Brain microvascular endothelial cell (primary cell): ENCODE measurements around the gene PPP1R27.

ENCODE experiments used
- DNase-seq: peaks from one replicate; pipeline ENCODE4 v3.0.0-alpha.2; 2020
- H3K27ac ChIP-seq: fragments of 250-450 bp; sonication (Bioruptor Pico); 2 replicates; pipeline ENCODE4 v1.5.1; 2020; ENCODE audit warnings: mild to moderate bottlenecking, moderate library complexity
- H3K27me3 ChIP-seq: fragments of 250-450 bp; sonication (Bioruptor Pico); replicated peaks from 2 replicates; pipeline ENCODE4 v1.5.1; 2020; ENCODE audit warnings: mild to moderate bottlenecking
- H3K36me3 ChIP-seq: fragments of 250-450 bp; sonication (Bioruptor Pico); replicated peaks from 2 replicates; pipeline ENCODE4 v1.5.1; 2020; ENCODE audit warnings: mild to moderate bottlenecking
- H3K4me3 ChIP-seq: 2 replicates; pipeline ENCODE4 v1.5.1; 2011; ENCODE audit warnings: low read depth, mild to moderate bottlenecking, control low read depth, low read length, moderate library complexity
- CTCF ChIP-seq: IDR thresholded peaks from 2 replicates; pipeline ENCODE4 v1.5.1; 2011; ENCODE audit warnings: low read depth, mild to moderate bottlenecking, moderate library complexity, low read length, control low read depth, inconsistent platforms; ENCODE audit errors: missing control alignments
- in situ Hi-C: cut with HindIII; loops from 2 replicates; pipeline ENCODE4 v1.10.0; 2017; ENCODE audit warnings: low sequenced_read_pairs, low pct_ligation_motif_present

Gene PPP1R27

GRCh38 chr17:81849457-81849856, 14.6 kb upstream of the PPP1R27 start:
- no peaks in the 10 kb centered on the region for H3K27me3 ChIP-seq
- H3K36me3 ChIP-seq, result peaks cover 85% of the 10 kb centered on the region
- in situ Hi-C loops, result no loop called here
- H3K4me3 ChIP-seq, result no peak overlapping the region
- no peak overlapping the region for H3K27ac ChIP-seq
- TF ChIP-seq CTCF, result no peak
- DNase-seq, result no peak

- Histone ChIP-seq H3K27ac (no peak overlapping the region), H3K36me3 (peaks cover 87% of the 10 kb centered on the region), H3K4me3 (no peak overlapping the region), H3K27me3 (no peaks in the 10 kb centered on the region)
- in situ Hi-C loops, result no loop called here
- no peak for TF ChIP-seq CTCF
- no peak for DNase-seq
Observed at GRCh38 chr17:81846743-81847689, 12.2 kb upstream of the PPP1R27 start.

- peaks cover 80% of the 10 kb centered on the region for H3K36me3 ChIP-seq
- TF ChIP-seq CTCF, result no peak
- in situ Hi-C loops, result no loop called here
- H3K27me3 ChIP-seq, result no peaks in the 10 kb centered on the region
- no peak overlapping the region for H3K27ac ChIP-seq
- no peak overlapping the region for H3K4me3 ChIP-seq
- DNase-seq, result no peak
Observed at GRCh38 chr17:81845881-81846742, 11.3 kb upstream of the PPP1R27 start.

- no peak for DNase-seq
- H3K27me3 ChIP-seq, result no peaks in the 10 kb centered on the region
- TF ChIP-seq CTCF, result no peak
- peaks cover 76% of the 10 kb centered on the region for H3K36me3 ChIP-seq
- in situ Hi-C loops, result no loop called here
- no peak overlapping the region for H3K4me3 ChIP-seq
- H3K27ac ChIP-seq, result no peak overlapping the region
Observed at GRCh38 chr17:81845361-81845760, 10.5 kb upstream of the PPP1R27 start.

GRCh38 chr17:81844887-81845286, 10.0 kb upstream of the PPP1R27 start:
- Histone ChIP-seq H3K4me3 (no peak overlapping the region), H3K36me3 (peaks cover 72% of the 10 kb centered on the region)
- in situ Hi-C loops, result no loop called here

More at GRCh38 chr17:81844887-81845286, 10.0 kb upstream of the PPP1R27 start:
- Histone ChIP-seq H3K27me3 (no peaks in the 10 kb centered on the region), H3K27ac (no peak overlapping the region)
- DNase-seq, result no peak
- TF ChIP-seq CTCF, result no peak
